ENCODE results near the gene TMPRSS9.
A peak's percentile ranks its signal among the peaks of the same experiment; 100 is the strongest.

TMPRSS9 gene

DNA sequence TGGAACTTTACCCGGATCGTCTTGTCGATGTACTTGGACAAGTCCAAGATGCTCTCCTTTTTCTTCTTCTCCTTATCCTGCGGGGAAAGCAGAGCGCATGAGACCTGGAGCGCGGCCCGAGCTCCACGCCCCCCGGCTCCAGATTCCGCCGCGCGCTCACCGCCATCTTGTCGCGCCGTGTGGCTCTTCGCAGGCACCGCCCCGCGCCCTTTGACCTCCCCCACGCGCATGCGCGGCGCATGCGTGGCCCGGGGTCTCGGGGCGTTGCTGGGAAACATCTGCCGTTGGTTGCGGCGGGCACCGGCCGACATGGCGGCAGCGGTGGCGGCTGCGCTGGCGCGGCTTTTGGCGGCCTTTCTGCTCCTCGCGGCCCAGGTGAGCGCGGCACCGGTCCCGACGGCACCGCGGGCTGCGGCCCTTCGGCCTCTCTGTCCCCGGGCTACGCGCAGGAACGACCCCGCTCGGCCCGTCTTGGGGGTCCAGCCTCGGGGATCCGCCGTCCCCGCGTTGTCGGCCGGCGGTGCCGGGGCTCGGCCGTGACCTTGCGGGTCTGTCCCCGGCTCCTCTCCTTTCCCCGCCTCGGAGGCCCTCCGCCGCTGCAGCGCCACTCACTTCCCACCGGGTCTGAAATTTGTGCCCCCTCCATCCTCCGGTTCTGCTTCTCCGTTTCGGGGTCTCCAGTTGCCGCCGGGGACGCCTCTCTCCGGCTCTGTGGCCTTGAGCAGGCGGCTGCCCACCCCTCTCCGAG, 31.5 kb upstream of the TMPRSS9 start, which contains the start of the genes LSM7 and SPPL2B (continued):
- TF ChIP-seq, protein P1, sequence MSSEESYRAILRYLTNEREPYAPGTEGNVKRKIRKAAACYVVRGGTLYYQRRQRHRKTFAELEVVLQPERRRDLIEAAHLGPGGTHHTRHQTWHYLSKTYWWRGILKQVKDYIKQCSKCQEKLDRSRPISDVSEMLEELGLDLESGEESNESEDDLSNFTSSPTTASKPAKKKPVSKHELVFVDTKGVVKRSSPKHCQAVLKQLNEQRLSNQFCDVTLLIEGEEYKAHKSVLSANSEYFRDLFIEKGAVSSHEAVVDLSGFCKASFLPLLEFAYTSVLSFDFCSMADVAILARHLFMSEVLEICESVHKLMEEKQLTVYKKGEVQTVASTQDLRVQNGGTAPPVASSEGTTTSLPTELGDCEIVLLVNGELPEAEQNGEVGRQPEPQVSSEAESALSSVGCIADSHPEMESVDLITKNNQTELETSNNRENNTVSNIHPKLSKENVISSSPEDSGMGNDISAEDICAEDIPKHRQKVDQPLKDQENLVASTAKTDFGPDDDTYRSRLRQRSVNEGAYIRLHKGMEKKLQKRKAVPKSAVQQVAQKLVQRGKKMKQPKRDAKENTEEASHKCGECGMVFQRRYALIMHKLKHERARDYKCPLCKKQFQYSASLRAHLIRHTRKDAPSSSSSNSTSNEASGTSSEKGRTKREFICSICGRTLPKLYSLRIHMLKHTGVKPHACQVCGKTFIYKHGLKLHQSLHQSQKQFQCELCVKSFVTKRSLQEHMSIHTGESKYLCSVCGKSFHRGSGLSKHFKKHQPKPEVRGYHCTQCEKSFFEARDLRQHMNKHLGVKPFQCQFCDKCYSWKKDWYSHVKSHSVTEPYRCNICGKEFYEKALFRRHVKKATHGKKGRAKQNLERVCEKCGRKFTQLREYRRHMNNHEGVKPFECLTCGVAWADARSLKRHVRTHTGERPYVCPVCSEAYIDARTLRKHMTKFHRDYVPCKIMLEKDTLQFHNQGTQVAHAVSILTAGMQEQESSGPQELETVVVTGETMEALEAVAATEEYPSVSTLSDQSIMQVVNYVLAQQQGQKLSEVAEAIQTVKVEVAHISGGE (tag by site-specific recombination; conservative IDR thresholded peaks at IDR 0.05; ENCODE audit: low read depth) = no peak; the same call in 1 of the 2 replicates
- no peak for TF ChIP-seq ZBTB1 (tag by site-specific recombination; IDR thresholded peaks at IDR 0.05)
- no peak for TF ChIP-seq ZFHX2 (tag by site-specific recombination; conservative IDR thresholded peaks at IDR 0.05)
- TF ChIP-seq, protein P2, sequence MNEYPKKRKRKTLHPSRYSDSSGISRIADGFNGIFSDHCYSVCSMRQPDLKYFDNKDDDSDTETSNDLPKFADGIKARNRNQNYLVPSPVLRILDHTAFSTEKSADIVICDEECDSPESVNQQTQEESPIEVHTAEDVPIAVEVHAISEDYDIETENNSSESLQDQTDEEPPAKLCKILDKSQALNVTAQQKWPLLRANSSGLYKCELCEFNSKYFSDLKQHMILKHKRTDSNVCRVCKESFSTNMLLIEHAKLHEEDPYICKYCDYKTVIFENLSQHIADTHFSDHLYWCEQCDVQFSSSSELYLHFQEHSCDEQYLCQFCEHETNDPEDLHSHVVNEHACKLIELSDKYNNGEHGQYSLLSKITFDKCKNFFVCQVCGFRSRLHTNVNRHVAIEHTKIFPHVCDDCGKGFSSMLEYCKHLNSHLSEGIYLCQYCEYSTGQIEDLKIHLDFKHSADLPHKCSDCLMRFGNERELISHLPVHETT (tag by site-specific recombination; IDR thresholded peaks at IDR 0.05) = no peak
- TF ChIP-seq ZNF391 (tag by site-specific recombination; IDR thresholded peaks at IDR 0.05; ENCODE audit: borderline replicate concordance, low read depth) = 0 out of 2 replicates have a peak, but pooled peaks have one; percentile 61
- peak; percentile 91 for TF ChIP-seq KLF9 (tag by site-specific recombination; IDR thresholded peaks at IDR 0.05; ENCODE audit: low read depth)
- TF ChIP-seq YY2 (tag by site-specific recombination; IDR thresholded peaks at IDR 0.05) = peak; percentile 97
- TF ChIP-seq, protein P3, sequence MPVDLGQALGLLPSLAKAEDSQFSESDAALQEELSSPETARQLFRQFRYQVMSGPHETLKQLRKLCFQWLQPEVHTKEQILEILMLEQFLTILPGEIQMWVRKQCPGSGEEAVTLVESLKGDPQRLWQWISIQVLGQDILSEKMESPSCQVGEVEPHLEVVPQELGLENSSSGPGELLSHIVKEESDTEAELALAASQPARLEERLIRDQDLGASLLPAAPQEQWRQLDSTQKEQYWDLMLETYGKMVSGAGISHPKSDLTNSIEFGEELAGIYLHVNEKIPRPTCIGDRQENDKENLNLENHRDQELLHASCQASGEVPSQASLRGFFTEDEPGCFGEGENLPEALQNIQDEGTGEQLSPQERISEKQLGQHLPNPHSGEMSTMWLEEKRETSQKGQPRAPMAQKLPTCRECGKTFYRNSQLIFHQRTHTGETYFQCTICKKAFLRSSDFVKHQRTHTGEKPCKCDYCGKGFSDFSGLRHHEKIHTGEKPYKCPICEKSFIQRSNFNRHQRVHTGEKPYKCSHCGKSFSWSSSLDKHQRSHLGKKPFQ (tag by site-specific recombination; IDR thresholded peaks at IDR 0.05) = no peak
- no peak for TF ChIP-seq ZNF112 (tag by site-specific recombination; IDR thresholded peaks at IDR 0.05)
- TF ChIP-seq, protein P4, sequence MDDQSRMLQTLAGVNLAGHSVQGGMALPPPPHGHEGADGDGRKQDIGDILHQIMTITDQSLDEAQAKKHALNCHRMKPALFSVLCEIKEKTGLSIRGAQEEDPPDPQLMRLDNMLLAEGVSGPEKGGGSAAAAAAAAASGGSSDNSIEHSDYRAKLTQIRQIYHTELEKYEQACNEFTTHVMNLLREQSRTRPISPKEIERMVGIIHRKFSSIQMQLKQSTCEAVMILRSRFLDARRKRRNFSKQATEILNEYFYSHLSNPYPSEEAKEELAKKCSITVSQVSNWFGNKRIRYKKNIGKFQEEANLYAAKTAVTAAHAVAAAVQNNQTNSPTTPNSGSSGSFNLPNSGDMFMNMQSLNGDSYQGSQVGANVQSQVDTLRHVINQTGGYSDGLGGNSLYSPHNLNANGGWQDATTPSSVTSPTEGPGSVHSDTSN (CRISPR knock-in tag; IDR thresholded peaks at IDR 0.05) = peak; percentile 76
- TF ChIP-seq, protein P5, sequence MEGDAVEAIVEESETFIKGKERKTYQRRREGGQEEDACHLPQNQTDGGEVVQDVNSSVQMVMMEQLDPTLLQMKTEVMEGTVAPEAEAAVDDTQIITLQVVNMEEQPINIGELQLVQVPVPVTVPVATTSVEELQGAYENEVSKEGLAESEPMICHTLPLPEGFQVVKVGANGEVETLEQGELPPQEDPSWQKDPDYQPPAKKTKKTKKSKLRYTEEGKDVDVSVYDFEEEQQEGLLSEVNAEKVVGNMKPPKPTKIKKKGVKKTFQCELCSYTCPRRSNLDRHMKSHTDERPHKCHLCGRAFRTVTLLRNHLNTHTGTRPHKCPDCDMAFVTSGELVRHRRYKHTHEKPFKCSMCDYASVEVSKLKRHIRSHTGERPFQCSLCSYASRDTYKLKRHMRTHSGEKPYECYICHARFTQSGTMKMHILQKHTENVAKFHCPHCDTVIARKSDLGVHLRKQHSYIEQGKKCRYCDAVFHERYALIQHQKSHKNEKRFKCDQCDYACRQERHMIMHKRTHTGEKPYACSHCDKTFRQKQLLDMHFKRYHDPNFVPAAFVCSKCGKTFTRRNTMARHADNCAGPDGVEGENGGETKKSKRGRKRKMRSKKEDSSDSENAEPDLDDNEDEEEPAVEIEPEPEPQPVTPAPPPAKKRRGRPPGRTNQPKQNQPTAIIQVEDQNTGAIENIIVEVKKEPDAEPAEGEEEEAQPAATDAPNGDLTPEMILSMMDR (tag by site-specific recombination; IDR thresholded peaks at IDR 0.05) = no peak
- peak; percentile 63; the same call in 1 of the 2 replicates for TF ChIP-seq KLF8 (tag by site-specific recombination; IDR thresholded peaks at IDR 0.05)
- no peak for TF ChIP-seq ZBTB21 (tag by site-specific recombination; IDR thresholded peaks at IDR 0.05)
- no peak for TF ChIP-seq ZNF169 (tag by site-specific recombination; IDR thresholded peaks at IDR 0.05)
- TF ChIP-seq ZNF16 (tag by site-specific recombination; IDR thresholded peaks at IDR 0.05; ENCODE audit: low read depth) = no peak
- TF ChIP-seq ZNF76 (tag by site-specific recombination; IDR thresholded peaks at IDR 0.05; ENCODE audit: borderline replicate concordance, low read depth) = peak; percentile 81
- peak; percentile 25; the same call in 1 of the 2 replicates for TF ChIP-seq KLF16 (tag by site-specific recombination; IDR thresholded peaks at IDR 0.05)
- no peak; the same call in 1 of the 2 replicates for TF ChIP-seq ZNF561 (tag by site-specific recombination; IDR thresholded peaks at IDR 0.05; ENCODE audit: borderline replicate concordance)
- no peak for TF ChIP-seq ZNF433 (tag by site-specific recombination; IDR thresholded peaks at IDR 0.05; ENCODE audit: low read depth)
- TF ChIP-seq GLIS1 (tag by site-specific recombination; IDR thresholded peaks at IDR 0.05) = peak; percentile 11; the same call in 1 of the 2 replicates
- 0 out of 2 replicates have a peak, but pooled peaks have one; percentile 26 for TF ChIP-seq ZNF677 (tag by site-specific recombination; IDR thresholded peaks at IDR 0.05)
- TF ChIP-seq ZNF362 (tag by site-specific recombination; IDR thresholded peaks at IDR 0.05) = no peak
- TF ChIP-seq SCRT1 (tag by site-specific recombination; IDR thresholded peaks at IDR 0.05; ENCODE audit: borderline replicate concordance) = no peak
- TF ChIP-seq ZNF133 (tag by site-specific recombination; IDR thresholded peaks at IDR 0.05) = no peak
- TF ChIP-seq SP7 (tag by site-specific recombination; IDR thresholded peaks at IDR 0.05) = 0 out of 2 replicates have a peak, but pooled peaks have one; percentile 43
- TF ChIP-seq HOXD13 (CRISPR knock-in tag; IDR thresholded peaks at IDR 0.05; ENCODE audit: borderline replicate concordance) = no peak
- TF ChIP-seq ZBTB48 (tag by site-specific recombination; IDR thresholded peaks at IDR 0.05) = no peak
- peak; percentile 55; the same call in 1 of the 2 replicates for TF ChIP-seq ZSCAN30 (tag by site-specific recombination; IDR thresholded peaks at IDR 0.05)
- TF ChIP-seq EGR2 (tag by site-specific recombination; IDR thresholded peaks at IDR 0.05; ENCODE audit: low read depth) = no peak
- no peak for TF ChIP-seq ZNF785 (tag by site-specific recombination; IDR thresholded peaks at IDR 0.05)

Data from HEK293 (cell line).